ENCODE results near the gene CALCOCO1. TPM values are rescaled to one million over a fixed set of nuclear protein-coding genes. Genes with fewer than 3 reads are reported as not detected.
"Not testable (repeated sequence)": the region's sequence is repeated elsewhere in the genome, so short reads cannot be mapped to it uniquely, and the experiment has no call there.

CALCOCO1 gene
- total and polyA plus RNA-seq, 4 donors, result 65.5 to 223 (median 75.9) TPM

GRCh38 chr12:53765891-53766290, 38.6 kb upstream of the CALCOCO1 start:
- ATAC-seq (ENCODE audit: insufficient read depth, low FRiP score) (no peak), DNase-seq (no peak)
- Histone ChIP-seq H3K36me3 (ENCODE audit: control insufficient read depth in 4 of 4, insufficient read depth in 4 of 4, low read length in 4 of 4) (no peaks in the 10 kb centered on the region), H3K4me3 (no peak overlapping the region), H3K9ac (ENCODE audit: insufficient read depth in 1 of 2, low read length in 2 of 2) (no peak overlapping the region), H3K27ac (ENCODE audit: low read depth in 1 of 2, low read length in 1 of 2) (no peak overlapping the region), H3K27me3 (ENCODE audit: control insufficient read depth in 3 of 3, insufficient read depth in 3 of 3, low read length in 2 of 3) (peaks cover 0 to 69% (median 24%) of the 10 kb centered on the region in 3 donors), H3K4me1 (ENCODE audit: control insufficient read depth in 5 of 5, insufficient read depth in 5 of 5, low read length in 5 of 5) (no peaks in the 10 kb centered on the region), H3K9me3 (ENCODE audit: control insufficient read depth in 4 of 4, insufficient read depth in 3 of 4, low read length in 3 of 4) (no peaks in the 10 kb centered on the region)
- no peak for TF ChIP-seq CTCF (IDR thresholded peaks at IDR 0.05; ENCODE audit: control extremely low read depth, extremely low read depth)
- WGBS, 2 donors, result 65 to 73% methylated on average over 2 of the region's 2 CpGs

- Histone ChIP-seq H3K27ac (ENCODE audit: low read depth in 1 of 2, low read length in 1 of 2) (no peak overlapping the region), H3K4me3 (no peak overlapping the region), H3K4me1 (ENCODE audit: control insufficient read depth in 5 of 5, insufficient read depth in 5 of 5, low read length in 5 of 5) (no peaks in the 10 kb centered on the region), H3K9ac (ENCODE audit: insufficient read depth in 1 of 2, low read length in 2 of 2) (no peak overlapping the region), H3K9me3 (ENCODE audit: control insufficient read depth in 4 of 4, insufficient read depth in 3 of 4, low read length in 3 of 4) (no peaks in the 10 kb centered on the region), H3K27me3 (ENCODE audit: control insufficient read depth in 3 of 3, insufficient read depth in 3 of 3, low read length in 2 of 3) (peaks cover 0 to 68% (median 24%) of the 10 kb centered on the region in 3 donors), H3K36me3 (ENCODE audit: control insufficient read depth in 4 of 4, insufficient read depth in 4 of 4, low read length in 4 of 4) (no peaks in the 10 kb centered on the region)
- ATAC-seq (ENCODE audit: insufficient read depth, low FRiP score), result no peak
- no peak for TF ChIP-seq CTCF (IDR thresholded peaks at IDR 0.05; ENCODE audit: control extremely low read depth, extremely low read depth)
- DNase-seq, result no peak
- 82 to 92% methylated on average over 4 of the region's 4 CpGs for WGBS, 2 donors
These were observed 37.4 kb upstream of the CALCOCO1 start for GRCh38 chr12:53764615-53765014.

- H3K9ac ChIP-seq (ENCODE audit: insufficient read depth in 1 of 2, low read length in 2 of 2); H3K4me3 ChIP-seq; H3K4me1 ChIP-seq (ENCODE audit: control insufficient read depth in 5 of 5, insufficient read depth in 5 of 5, low read length in 5 of 5); H3K27ac ChIP-seq (ENCODE audit: low read depth in 1 of 2, low read length in 1 of 2); DNase-seq; H3K36me3 ChIP-seq (ENCODE audit: control insufficient read depth in 4 of 4, insufficient read depth in 4 of 4, low read length in 4 of 4); ATAC-seq (ENCODE audit: insufficient read depth, low FRiP score); H3K9me3 ChIP-seq (ENCODE audit: control insufficient read depth in 4 of 4, insufficient read depth in 3 of 4, low read length in 3 of 4): not testable (repeated sequence)
- peaks cover 0 to 81% (median 32%) of the 10 kb centered on the region in 3 donors for H3K27me3 ChIP-seq (ENCODE audit: control insufficient read depth in 3 of 3, insufficient read depth in 3 of 3, low read length in 2 of 3)
- 94 to 98% methylated on average over 3 of the region's 3 CpGs for WGBS, 2 donors
These were observed 35.5 kb upstream of the CALCOCO1 start for GRCh38 chr12:53762793-53763192.

GRCh38 chr12:53761306-53761705, 34.1 kb upstream of the CALCOCO1 start:
- Histone ChIP-seq H3K4me1 (ENCODE audit: control insufficient read depth in 5 of 5, insufficient read depth in 5 of 5, low read length in 5 of 5) (peaks cover 0 to 9% (median 0%) of the 10 kb centered on the region in 5 donors), H3K9me3 (ENCODE audit: control insufficient read depth in 4 of 4, insufficient read depth in 3 of 4, low read length in 3 of 4) (no peaks in the 10 kb centered on the region), H3K9ac (ENCODE audit: insufficient read depth in 1 of 2, low read length in 2 of 2) (no peak overlapping the region), H3K27me3 (ENCODE audit: control insufficient read depth in 3 of 3, insufficient read depth in 3 of 3, low read length in 2 of 3) (peaks cover 0 to 74% (median 34%) of the 10 kb centered on the region in 3 donors), H3K36me3 (ENCODE audit: control insufficient read depth in 4 of 4, insufficient read depth in 4 of 4, low read length in 4 of 4) (no peaks in the 10 kb centered on the region), H3K4me3 (no peak overlapping the region), H3K27ac (ENCODE audit: low read depth in 1 of 2, low read length in 1 of 2) (no peak overlapping the region)
- DNase-seq, result no peak
- no peak for ATAC-seq (ENCODE audit: insufficient read depth, low FRiP score)
- TF ChIP-seq CTCF (IDR thresholded peaks at IDR 0.05; ENCODE audit: control extremely low read depth, extremely low read depth), result no peak
